Choroid plexus epithelial cell (primary cell): ENCODE results near the gene EQTN.

Source experiments
- DNase-seq: peaks from one replicate; pipeline ENCODE4 v3.0.0-alpha.2; 2010; ENCODE audit warnings: low read depth
- H3K4me3 ChIP-seq: 2 replicates; pipeline ENCODE4 v1.5.1; 2011; ENCODE audit warnings: low read depth, mild to moderate bottlenecking, control low read depth, low read length, moderate library complexity
- TF ChIP-seq, protein P1 (sequence below): conservative IDR thresholded peaks from 2 replicates; pipeline ENCODE4 v1.5.1; 2011; ENCODE audit warnings: low read depth, mild to moderate bottlenecking, control low read depth, inconsistent platforms, low read length, moderate library complexity

The EQTN gene

DNA sequence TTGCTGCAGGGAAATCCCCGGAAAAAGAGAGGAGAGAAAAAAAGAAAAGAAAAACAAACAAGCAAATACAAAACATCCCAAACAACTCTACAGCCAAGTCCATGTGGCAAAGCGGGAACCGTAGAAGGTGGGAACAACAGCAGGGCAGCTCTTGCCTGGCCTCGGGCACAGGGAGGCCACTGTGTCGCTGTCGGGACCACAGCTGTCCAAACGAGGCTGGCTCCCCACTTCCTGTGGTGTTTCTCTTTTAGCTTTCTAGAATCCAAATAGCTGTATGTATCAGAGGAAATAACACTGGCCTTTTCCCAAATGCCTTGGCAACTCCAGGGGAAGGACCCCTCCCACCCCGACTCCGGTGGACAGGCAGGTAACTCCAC lies 41.6 kb upstream of the EQTN start:
- TF ChIP-seq, protein P1, sequence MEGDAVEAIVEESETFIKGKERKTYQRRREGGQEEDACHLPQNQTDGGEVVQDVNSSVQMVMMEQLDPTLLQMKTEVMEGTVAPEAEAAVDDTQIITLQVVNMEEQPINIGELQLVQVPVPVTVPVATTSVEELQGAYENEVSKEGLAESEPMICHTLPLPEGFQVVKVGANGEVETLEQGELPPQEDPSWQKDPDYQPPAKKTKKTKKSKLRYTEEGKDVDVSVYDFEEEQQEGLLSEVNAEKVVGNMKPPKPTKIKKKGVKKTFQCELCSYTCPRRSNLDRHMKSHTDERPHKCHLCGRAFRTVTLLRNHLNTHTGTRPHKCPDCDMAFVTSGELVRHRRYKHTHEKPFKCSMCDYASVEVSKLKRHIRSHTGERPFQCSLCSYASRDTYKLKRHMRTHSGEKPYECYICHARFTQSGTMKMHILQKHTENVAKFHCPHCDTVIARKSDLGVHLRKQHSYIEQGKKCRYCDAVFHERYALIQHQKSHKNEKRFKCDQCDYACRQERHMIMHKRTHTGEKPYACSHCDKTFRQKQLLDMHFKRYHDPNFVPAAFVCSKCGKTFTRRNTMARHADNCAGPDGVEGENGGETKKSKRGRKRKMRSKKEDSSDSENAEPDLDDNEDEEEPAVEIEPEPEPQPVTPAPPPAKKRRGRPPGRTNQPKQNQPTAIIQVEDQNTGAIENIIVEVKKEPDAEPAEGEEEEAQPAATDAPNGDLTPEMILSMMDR: no peak
- H3K4me3 ChIP-seq: no peak overlapping the region
- DNase-seq: no peak

DNA sequence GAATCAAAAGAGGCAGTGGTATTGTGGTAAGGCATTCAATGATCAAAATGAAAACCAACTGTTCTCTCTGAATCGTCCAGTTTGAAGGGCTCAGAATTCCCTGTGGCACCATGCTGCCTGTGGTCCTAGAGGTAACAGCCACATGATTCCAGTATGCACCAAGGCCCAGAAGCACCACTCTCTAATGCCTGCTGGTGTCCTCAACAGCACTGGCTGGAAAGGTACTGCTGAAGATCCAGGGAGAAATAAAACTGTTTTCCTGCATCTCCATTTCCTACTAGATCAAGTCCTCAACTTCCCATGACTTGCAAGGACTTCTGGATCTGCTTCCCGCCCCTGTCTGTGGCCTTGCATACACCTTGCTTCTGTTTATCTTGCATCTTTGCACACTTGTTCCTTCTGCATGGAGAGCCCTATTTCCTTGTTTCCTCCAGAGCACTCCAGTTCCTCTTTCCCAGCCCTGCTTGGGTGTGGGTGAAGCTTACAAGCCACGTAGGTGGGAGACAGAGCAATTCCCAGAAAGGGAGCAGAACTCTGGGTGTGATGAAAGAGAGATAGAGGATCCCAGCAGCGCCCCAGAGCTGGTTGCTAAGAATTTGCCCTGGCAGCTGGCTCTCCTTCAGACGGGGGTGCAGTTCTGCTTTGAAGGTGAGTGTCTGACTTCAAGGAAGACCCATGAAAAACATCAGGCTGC lies 41.0 kb upstream of the EQTN start:
- H3K4me3 ChIP-seq: no peak overlapping the region
- TF ChIP-seq, protein P1: no peak
- DNase-seq: peak; percentile 22

DNA sequence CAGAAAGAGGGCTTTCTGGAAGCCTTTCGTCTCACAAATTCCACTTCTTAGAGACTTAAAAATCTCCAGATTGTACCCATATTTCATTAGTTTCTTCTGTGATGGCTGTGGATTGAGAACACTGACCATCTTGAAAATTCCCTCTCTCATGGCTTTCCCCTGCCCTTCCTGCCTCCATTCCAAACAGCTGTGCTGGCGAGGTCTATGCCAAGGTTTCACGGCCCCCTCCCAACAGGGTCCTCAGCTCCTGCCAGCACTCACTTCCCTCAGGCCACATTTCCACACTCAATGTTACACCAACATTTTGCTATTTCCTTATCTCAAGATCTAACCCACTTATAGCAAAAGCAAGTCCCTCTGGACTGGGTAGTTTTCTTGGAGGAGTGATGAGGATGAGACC lies 40.3 kb upstream of the EQTN start:
- H3K4me3 ChIP-seq: no peak overlapping the region
- DNase-seq: no peak
- TF ChIP-seq, protein P1: no peak

DNA sequence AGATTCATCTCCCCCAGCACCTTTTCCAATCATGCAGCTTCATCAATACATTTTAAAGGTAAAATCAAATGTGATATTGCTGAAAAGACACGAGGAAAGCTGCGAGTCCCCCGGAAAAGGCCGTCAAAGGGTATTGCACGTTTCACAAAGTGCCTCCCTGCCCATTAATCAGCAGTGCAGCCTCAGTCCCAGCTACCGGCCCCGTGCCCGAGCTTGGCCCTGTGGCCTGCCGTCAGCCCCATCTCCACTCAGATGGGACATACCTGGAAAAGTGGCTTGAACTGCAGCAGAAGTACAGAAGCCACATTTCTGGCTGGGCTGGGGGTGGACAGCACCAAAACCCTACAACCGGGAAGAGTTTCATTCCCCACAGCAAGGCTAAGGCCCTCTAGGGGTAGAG lies 39.9 kb upstream of the EQTN start:
- H3K4me3 ChIP-seq: no peak overlapping the region
- no peak for DNase-seq
- TF ChIP-seq, protein P1: no peak

DNA sequence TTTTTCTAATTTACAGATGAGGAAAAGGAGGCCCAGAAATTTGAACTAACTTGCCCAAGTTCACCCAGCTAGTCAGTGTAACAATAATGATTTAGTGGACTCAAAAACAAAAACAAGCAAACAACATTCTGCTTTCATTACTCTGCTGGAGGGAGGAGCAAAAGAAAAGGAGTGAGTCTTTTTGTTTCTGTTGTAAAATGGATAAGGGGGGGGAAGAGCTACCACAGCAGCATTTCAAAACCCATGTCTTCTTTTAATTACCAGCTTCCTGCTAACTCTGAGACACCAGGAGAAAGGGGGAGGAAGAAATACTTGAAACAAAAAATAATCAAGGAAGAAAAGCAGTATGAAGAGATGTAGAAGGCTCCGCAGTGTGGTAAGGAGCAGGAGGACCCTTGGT lies 39.2 kb upstream of the EQTN start:
- no peak for DNase-seq
- TF ChIP-seq, protein P1: no peak
- H3K4me3 ChIP-seq: no peak overlapping the region

DNA sequence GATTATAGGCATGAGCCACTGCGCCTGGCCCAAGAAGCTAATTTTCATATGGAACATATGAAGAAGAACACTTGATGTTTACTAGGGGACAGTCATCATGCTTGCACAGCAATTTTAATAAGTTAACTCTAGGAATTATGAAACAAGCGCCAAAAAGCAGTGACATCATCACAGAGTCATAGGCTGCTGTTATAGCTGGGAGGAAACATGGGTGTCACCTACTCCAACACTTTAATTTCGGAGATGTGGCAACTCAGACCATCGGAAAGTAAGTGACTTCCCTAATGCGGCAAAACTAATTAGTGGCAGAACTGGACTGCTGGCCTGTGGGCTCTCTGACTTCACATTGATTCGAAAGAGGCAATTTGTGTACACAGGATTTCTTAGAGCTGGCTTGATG lies 38.1 kb upstream of the EQTN start:
- no peak overlapping the region for H3K4me3 ChIP-seq
- no peak for DNase-seq
- TF ChIP-seq, protein P1: no peak
